Cardiac muscle cell (in vitro differentiated cells and primary cell): ENCODE results near the gene MYO1H. TPM values are rescaled to one million over a fixed set of nuclear protein-coding genes. Genes with fewer than 3 reads are reported as not detected.
A peak's percentile ranks its signal among the peaks of the same experiment; 100 is the strongest.

Experiments
- DNase-seq, 2 donors: peaks; one replicate each; pipeline versions ENCODE4 v3.0.0 to v3.0.0-alpha.2; 2010 to 2017; ENCODE audit warnings: low read depth in 1 of 2, low spot score in 1 of 2
- H3K27ac ChIP-seq: fragments of 200-600 bp; sonication (generic); 2 replicates; pipeline ENCODE4 v1.5.1; 2016
- H3K27me3 ChIP-seq: fragments of 200-600 bp; sonication (generic); 2 replicates; pipeline ENCODE4 v1.6.0; 2016; ENCODE audit warnings: control low read depth
- H3K36me3 ChIP-seq: fragments of 200-600 bp; sonication (generic); 2 replicates; pipeline ENCODE4 v1.5.1; 2016; ENCODE audit warnings: control low read depth
- H3K4me1 ChIP-seq: fragments of 200-600 bp; sonication (generic); 2 replicates; pipeline ENCODE4 v1.8.1; 2017; ENCODE audit warnings: low read depth, mild to moderate bottlenecking, mixed run types
- H3K4me3 ChIP-seq: fragments of 200-600 bp; sonication (generic); 2 replicates; pipeline ENCODE4 v1.5.1; 2016; ENCODE audit warnings: mild to moderate bottlenecking
- H3K9me3 ChIP-seq: fragments of 200-600 bp; sonication (generic); 2 replicates; pipeline ENCODE4 v1.5.1; 2017; ENCODE audit warnings: low read depth, mild to moderate bottlenecking, control low read depth
- CTCF ChIP-seq: IDR thresholded peaks from 2 replicates; pipeline ENCODE4 v1.5.1; 2012; ENCODE audit warnings: low read depth, mild to moderate bottlenecking, low read length
- polyA plus RNA-seq: library from polyadenylated mRNA; unstranded; fragments of >200 nt; fragmentation: Nextera tagmentation; extraction: Ambion mirVana; gene quantifications from 2 replicates; pipeline ENCODE4 v1.2.1, GENCODE V29; 2016
- total RNA-seq: library from RNA; depleted of rRNA; stranded (reverse); fragments of >200 nt; gene quantifications from 2 replicates; pipeline ENCODE4 v1.2.3, GENCODE V29; 2016

The MYO1H gene
- total and polyA plus RNA-seq, 2 experiments from 2014 or later, result not detected

GRCh38 chr12:109475993-109476806 lies 128.5 kb downstream of the MYO1H start:
- TF ChIP-seq CTCF, result no peak
- Histone ChIP-seq H3K27ac (peak overlapping the region; percentile 99), H3K36me3 (no peaks in the 10 kb centered on the region), H3K4me1 (peaks cover 20% of the 10 kb centered on the region), H3K4me3 (peak overlapping the region; percentile 91), H3K27me3 (no peaks in the 10 kb centered on the region), H3K9me3 (no peaks in the 10 kb centered on the region)
- no peak for DNase-seq

DNA sequence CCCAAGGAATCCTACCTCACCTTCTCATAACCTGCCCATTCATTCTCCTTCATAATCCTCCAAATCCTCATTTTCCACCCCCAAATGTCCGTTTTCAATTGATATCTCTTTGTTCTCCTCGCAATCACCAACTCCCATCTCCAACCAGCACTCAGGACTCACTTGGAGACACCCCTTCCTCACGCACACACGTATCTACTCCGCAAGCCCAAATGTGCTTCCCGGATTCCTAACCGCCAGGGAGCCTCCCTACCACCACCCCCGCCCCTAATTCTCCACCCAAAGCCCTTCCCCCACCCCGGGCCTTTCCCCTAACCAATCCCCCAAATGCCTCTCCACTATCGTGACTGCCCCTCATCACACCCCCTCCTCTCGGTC lies 129.1 kb downstream of the MYO1H start:
- Histone ChIP-seq H3K36me3 (no peaks in the 10 kb centered on the region), H3K4me3 (peak overlapping the region; percentile 91), H3K9me3 (no peaks in the 10 kb centered on the region), H3K4me1 (peaks cover 20% of the 10 kb centered on the region), H3K27me3 (no peaks in the 10 kb centered on the region), H3K27ac (peak overlapping the region; percentile 99)
- no peak for TF ChIP-seq CTCF
- DNase-seq, result no peak

GRCh38 chr12:109477185-109477962 lies 129.7 kb downstream of the MYO1H start, which contains the start of the genes KCTD10 and UBE3B:
Gene KCTD10 (minus strand): TSS chr12:109477300. CDS start chr12:109477262, 38 bp downstream.
Gene UBE3B (plus strand): TSS chr12:109477634. CDS start chr12:109483552, 5,918 bp downstream.
- Histone ChIP-seq H3K27ac (peak within 1 kb of the TSS; percentile 99), H3K4me3 (peak within 1 kb of the TSS; percentile 91), H3K9me3 (no peaks in the 10 kb centered on the region), H3K27me3 (no peaks in the 10 kb centered on the region), H3K36me3 (no peaks in the 10 kb centered on the region), H3K4me1 (peaks cover 20% of the 10 kb centered on the region)
- DNase-seq, result peak; percentile 94 to 95
- no peak for TF ChIP-seq CTCF

- no peak for TF ChIP-seq CTCF
- Histone ChIP-seq H3K36me3 (no peaks in the 10 kb centered on the region), H3K4me3 (peak overlapping the region; percentile 91), H3K27ac (peak overlapping the region; percentile 99), H3K27me3 (no peaks in the 10 kb centered on the region), H3K9me3 (no peaks in the 10 kb centered on the region), H3K4me1 (peaks cover 20% of the 10 kb centered on the region)
- DNase-seq, result no peak
Measured at GRCh38 chr12:109477963-109478315, 130.2 kb downstream of the MYO1H start.

GRCh38 chr12:109479761-109480160 lies 132.1 kb downstream of the MYO1H start:
- H3K4me3 ChIP-seq, result no peak overlapping the region
- H3K27ac ChIP-seq, result no peak overlapping the region
- H3K4me1 ChIP-seq, result peaks cover 17% of the 10 kb centered on the region
- no peaks in the 10 kb centered on the region for H3K27me3 ChIP-seq
- H3K9me3 ChIP-seq, result no peaks in the 10 kb centered on the region
- no peak for TF ChIP-seq CTCF
- DNase-seq, result no peak
- H3K36me3 ChIP-seq, result peaks cover 12% of the 10 kb centered on the region
